PC-9 (cell line): ENCODE measurements around the gene ZNF335.

Experiments
- EZH2 ChIP-seq: fragments of 200-600 bp; sonication (generic); IDR thresholded peaks from 2 replicates; pipeline ENCODE4 v1.8.0; 2017; ENCODE audit warnings: antibody characterized with exemption, low read depth
- TF ChIP-seq, protein P1 (sequence below): fragments of 200-600 bp; sonication (generic); conservative IDR thresholded peaks from 2 replicates; pipeline ENCODE4 v1.6.1; 2017; ENCODE audit warnings: mixed run types, antibody characterized with exemption, mild to moderate bottlenecking, moderate library complexity

DNA sequence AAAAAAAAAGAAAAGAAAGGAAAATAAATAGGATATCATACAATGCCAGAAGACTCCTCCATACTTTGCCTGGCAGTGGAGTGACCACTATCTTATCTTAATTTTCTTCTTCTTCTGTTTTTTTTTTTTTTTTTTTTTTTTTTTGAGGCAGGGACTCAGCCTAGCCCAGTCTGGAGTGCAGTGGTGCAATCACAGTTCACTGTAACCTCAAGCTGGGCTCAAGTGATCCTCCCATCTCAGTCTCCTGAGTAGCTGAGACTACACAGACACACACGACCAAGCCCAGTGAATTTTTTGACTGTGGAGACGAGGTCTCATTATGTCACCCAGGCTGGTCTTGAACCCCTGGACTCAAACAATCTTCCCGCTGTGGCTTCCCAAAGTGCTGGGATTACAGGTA lies 19.6 kb upstream of the ZNF335 start:
- TF ChIP-seq, protein P1, sequence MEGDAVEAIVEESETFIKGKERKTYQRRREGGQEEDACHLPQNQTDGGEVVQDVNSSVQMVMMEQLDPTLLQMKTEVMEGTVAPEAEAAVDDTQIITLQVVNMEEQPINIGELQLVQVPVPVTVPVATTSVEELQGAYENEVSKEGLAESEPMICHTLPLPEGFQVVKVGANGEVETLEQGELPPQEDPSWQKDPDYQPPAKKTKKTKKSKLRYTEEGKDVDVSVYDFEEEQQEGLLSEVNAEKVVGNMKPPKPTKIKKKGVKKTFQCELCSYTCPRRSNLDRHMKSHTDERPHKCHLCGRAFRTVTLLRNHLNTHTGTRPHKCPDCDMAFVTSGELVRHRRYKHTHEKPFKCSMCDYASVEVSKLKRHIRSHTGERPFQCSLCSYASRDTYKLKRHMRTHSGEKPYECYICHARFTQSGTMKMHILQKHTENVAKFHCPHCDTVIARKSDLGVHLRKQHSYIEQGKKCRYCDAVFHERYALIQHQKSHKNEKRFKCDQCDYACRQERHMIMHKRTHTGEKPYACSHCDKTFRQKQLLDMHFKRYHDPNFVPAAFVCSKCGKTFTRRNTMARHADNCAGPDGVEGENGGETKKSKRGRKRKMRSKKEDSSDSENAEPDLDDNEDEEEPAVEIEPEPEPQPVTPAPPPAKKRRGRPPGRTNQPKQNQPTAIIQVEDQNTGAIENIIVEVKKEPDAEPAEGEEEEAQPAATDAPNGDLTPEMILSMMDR, result no peak
- TF ChIP-seq EZH2, result no peak
